C4-2B (cell line): ENCODE measurements around the gene HGF.

Experiments
- CTCF ChIP-seq: fragments of 450-650 bp; conservative IDR thresholded peaks from 2 replicates; pipeline ENCODE4 v1.5.1; 2017; ENCODE audit warnings: mild to moderate bottlenecking
- ZFX ChIP-seq: fragments of 450-650 bp; IDR thresholded peaks from 2 replicates; pipeline ENCODE4 v1.6.1; 2017

- no peak for TF ChIP-seq CTCF
- no peak for TF ChIP-seq ZFX
Measured at GRCh38 chr7:81692146-81692905, 77.5 kb downstream of the HGF start.
